H9 (cell line): ENCODE measurements around the gene PHACTR4. TPM values are rescaled to one million over a fixed set of nuclear protein-coding genes. Genes with fewer than 3 reads are reported as not detected.

ENCODE experiments used
- DNase-seq: peaks from one replicate; pipeline ENCODE4 v3.0.0-alpha.2; 2017
- H2AFZ ChIP-seq: one replicate; pipeline ENCODE4 v1.6.1; 2013; ENCODE audit warnings: mild to moderate bottlenecking, low read length, control low read depth, moderate library complexity
- H2AK5ac ChIP-seq: 2 replicates; pipeline ENCODE4 v1.6.1; 2013; ENCODE audit warnings: low read length, control low read depth, mixed read lengths; ENCODE audit not compliant: insufficient read length
- H2BK120ac ChIP-seq: one replicate; pipeline ENCODE4 v1.6.1; 2013; ENCODE audit warnings: low read depth, mild to moderate bottlenecking, low read length, control low read depth, inconsistent platforms; ENCODE audit not compliant: poor library complexity, severe bottlenecking
- H2BK12ac ChIP-seq: 2 replicates; pipeline ENCODE4 v1.6.1; 2013; ENCODE audit warnings: low read length, control low read depth, mixed read lengths, low read depth; ENCODE audit not compliant: insufficient read length
- H2BK15ac ChIP-seq: 2 replicates; pipeline ENCODE4 v1.6.1; 2013; ENCODE audit warnings: low read depth, low read length, control low read depth
- H2BK20ac ChIP-seq: one replicate; pipeline ENCODE4 v1.6.1; 2013; ENCODE audit warnings: low read depth, mild to moderate bottlenecking, low read length, control low read depth, inconsistent platforms; ENCODE audit not compliant: poor library complexity, severe bottlenecking
- H2BK5ac ChIP-seq: 2 replicates; pipeline ENCODE4 v1.6.1; 2013; ENCODE audit warnings: low read length, control low read depth, mixed read lengths; ENCODE audit not compliant: insufficient read length
- H3K14ac ChIP-seq: 2 replicates; pipeline ENCODE4 v1.6.1; 2013; ENCODE audit warnings: low read length, control low read depth; ENCODE audit not compliant: insufficient read depth
- H3K18ac ChIP-seq: 2 replicates; pipeline ENCODE4 v1.6.1; 2013; ENCODE audit warnings: low read depth, mild to moderate bottlenecking, mixed read lengths, low read length, control low read depth; ENCODE audit not compliant: insufficient read length
- H3K23ac ChIP-seq: 2 replicates; pipeline ENCODE4 v1.6.1; 2013; ENCODE audit warnings: low read length, control low read depth, mixed read lengths, low read depth; ENCODE audit not compliant: insufficient read length
- H3K23me2 ChIP-seq: 2 replicates; pipeline ENCODE4 v1.6.1; 2013; ENCODE audit warnings: low read depth, mild to moderate bottlenecking, mixed read lengths, low read length, control low read depth; ENCODE audit not compliant: insufficient read length, poor library complexity, severe bottlenecking
- H3K27ac ChIP-seq: 2 replicates; pipeline ENCODE4 v1.5.1; 2013; ENCODE audit warnings: low read length, control low read depth, mixed read lengths, low read depth; ENCODE audit not compliant: insufficient read length
- H3K27me3 ChIP-seq: 2 replicates; pipeline ENCODE4 v1.6.1; 2013; ENCODE audit warnings: low read length, control low read depth, inconsistent platforms; ENCODE audit not compliant: insufficient read depth
- H3K4ac ChIP-seq: 2 replicates; pipeline ENCODE4 v1.6.1; 2013; ENCODE audit warnings: low read depth, mild to moderate bottlenecking, control low read depth, inconsistent platforms, low read length, moderate library complexity
- H3K4me1 ChIP-seq: 2 replicates; pipeline ENCODE4 v1.6.1; 2013; ENCODE audit warnings: low read length, control low read depth, inconsistent platforms; ENCODE audit not compliant: insufficient read depth
- H3K4me2 ChIP-seq: 2 replicates; pipeline ENCODE4 v1.6.1; 2013; ENCODE audit warnings: low read length, control low read depth, mixed read lengths; ENCODE audit not compliant: insufficient read length, insufficient read depth
- H3K56ac ChIP-seq: 2 replicates; pipeline ENCODE4 v1.6.1; 2013; ENCODE audit warnings: low read depth, mild to moderate bottlenecking, mixed read lengths, low read length, control low read depth; ENCODE audit not compliant: insufficient read length
- H3K79me1 ChIP-seq: 2 replicates; pipeline ENCODE4 v1.6.1; 2013; ENCODE audit warnings: low read depth, mild to moderate bottlenecking, moderate library complexity, low read length, control low read depth, inconsistent platforms; ENCODE audit not compliant: insufficient read depth, poor library complexity, severe bottlenecking
- H3K79me2 ChIP-seq: 2 replicates; pipeline ENCODE4 v1.6.1; 2013; ENCODE audit warnings: low read length, control low read depth, inconsistent platforms; ENCODE audit not compliant: insufficient read depth
- H3K9ac ChIP-seq: 2 replicates; pipeline ENCODE4 v1.6.1; 2013; ENCODE audit warnings: low read length, control low read depth, mixed read lengths; ENCODE audit not compliant: insufficient read length; ENCODE audit errors: extremely low read depth
- H3K9me3 ChIP-seq: one replicate; pipeline ENCODE4 v1.6.1; 2013; ENCODE audit warnings: low read depth, low read length, inconsistent platforms; ENCODE audit not compliant: control insufficient read depth
- H3T11ph ChIP-seq: one replicate; pipeline ENCODE4 v1.6.1; 2013; ENCODE audit warnings: mild to moderate bottlenecking, low read length, control low read depth, inconsistent platforms
- H4K20me1 ChIP-seq: one replicate; pipeline ENCODE4 v1.6.1; 2013; ENCODE audit not compliant: control insufficient read depth, insufficient read length, insufficient read depth
- H4K5ac ChIP-seq: 2 replicates; pipeline ENCODE4 v1.6.1; 2013; ENCODE audit warnings: low read depth, mild to moderate bottlenecking, mixed read lengths, low read length, control low read depth; ENCODE audit not compliant: insufficient read length
- H4K8ac ChIP-seq: replicated peaks from 2 replicates; pipeline ENCODE4 v1.6.1; 2013; ENCODE audit warnings: low read length, control low read depth, mixed read lengths, low read depth; ENCODE audit not compliant: insufficient read length
- H4K91ac ChIP-seq: 2 replicates; pipeline ENCODE4 v1.6.1; 2013; ENCODE audit warnings: low read depth, mild to moderate bottlenecking, moderate library complexity, mixed read lengths, low read length, control low read depth; ENCODE audit not compliant: insufficient read length
- H3K27ac Mint-ChIP-seq, 3 experiments: 2 replicates in 2 of 3; 3 replicates in 1 of 3; pipeline ENCODE4 v1.8.0; 2020 to 2021; ENCODE audit warnings: mixed read lengths in 3 of 3, mild to moderate bottlenecking in 1 of 3, moderate library complexity in 1 of 3
- H3K27me3 Mint-ChIP-seq: 2 replicates; pipeline ENCODE4 v1.8.0; 2021; ENCODE audit warnings: low read depth, mild to moderate bottlenecking, moderate library complexity, mixed read lengths
- H3K36me3 Mint-ChIP-seq, 3 experiments: 2 replicates in 2 of 3; 3 replicates in 1 of 3; pipeline ENCODE4 v1.8.0; 2020 to 2021; ENCODE audit warnings: low read depth in 3 of 3, mixed read lengths in 3 of 3; ENCODE audit not compliant: insufficient read depth in 1 of 3
- H3K4me1 Mint-ChIP-seq, 2 experiments: 2 replicates each; pipeline ENCODE4 v1.8.0; 2020; ENCODE audit warnings: mixed read lengths in 2 of 2
- H3K4me3 Mint-ChIP-seq, 2 experiments: 2 replicates in 1 of 2; 3 replicates in 1 of 2; pipeline ENCODE4 v1.8.0; 2020 to 2021; ENCODE audit warnings: mild to moderate bottlenecking in 2 of 2, mixed read lengths in 2 of 2, moderate library complexity in 1 of 2
- H3K9me3 Mint-ChIP-seq, 2 experiments: 2 replicates in 1 of 2; 3 replicates in 1 of 2; pipeline ENCODE4 v1.8.0; 2020; ENCODE audit warnings: mild to moderate bottlenecking in 2 of 2, mixed read lengths in 2 of 2, moderate library complexity in 1 of 2
- CTCF ChIP-seq: fragments of 200-600 bp; sonication (generic); conservative IDR thresholded peaks from 3 replicates; pipeline ENCODE4 v1.8.0; 2021; ENCODE audit warnings: antibody characterized with exemption, mild to moderate bottlenecking
- WGBS: extraction: QIAGEN DNeasy Blood & Tissue Kit; methylation state at CpG from one replicate; pipeline ENCODE4 v1.1.7; 2013; ENCODE audit warnings: missing lambda C conversion rate, low lambda C conversion rate, mixed read lengths; ENCODE audit not compliant: insufficient read length; ENCODE audit errors: extremely low coverage; 5-methylcytosine and 5-hydroxymethylcytosine counted together
- total RNA-seq: library from RNA; stranded (reverse); gene quantifications from 2 replicates; pipeline ENCODE4 v1.2.1, GENCODE V29; 2021

PHACTR4 gene
- total RNA-seq, 1 experiment from 2014 or later: 54.0 TPM

GRCh38 chr1:28505406-28506187, 136.1 kb downstream of the PHACTR4 start, which contains the start of gene RCC1:
Gene RCC1 (plus strand): TSS chr1:28506043. CDS start chr1:28529867, 23,824 bp downstream.
- H3K14ac ChIP-seq: peak within 1 kb of the TSS; percentile 86
- H2BK12ac ChIP-seq: no peak within 1 kb of the TSS
- H4K20me1 ChIP-seq: peaks cover 3% of the 10 kb centered on the region
- H4K8ac ChIP-seq: no peak within 1 kb of the TSS
- H3K9me3 ChIP-seq: no peaks in the 10 kb centered on the region
- H3T11ph ChIP-seq: no peak within 1 kb of the TSS
- TF ChIP-seq CTCF: no peak
- no CpG with 5 or more reads among the region's 41 CpGs for WGBS
- Mint-ChIP-seq H3K36me3 (peaks cover 48 to 52% (median 49%) of the 10 kb centered on the region in 3 experiments), H3K9me3 (peaks cover 7 to 8% of the 10 kb centered on the region in 2 experiments), H3K27ac (peak within 1 kb of the TSS; percentile 99), H3K27me3 (peaks cover 37% of the 10 kb centered on the region), H3K4me3 (peak within 1 kb of the TSS; percentile 97), H3K4me1 (peaks cover 18 to 34% of the 10 kb centered on the region in 2 experiments)
- no peak within 1 kb of the TSS for H2AK5ac ChIP-seq
- no peaks in the 10 kb centered on the region for H3K79me1 ChIP-seq
- peak within 1 kb of the TSS; percentile 2 for H2BK5ac ChIP-seq
- H3K27ac ChIP-seq: peak within 1 kb of the TSS; percentile 89
- no peak within 1 kb of the TSS; the same call in 1 of the 2 replicates for H3K4ac ChIP-seq
- peak within 1 kb of the TSS; percentile 90 for H3K18ac ChIP-seq
- H4K91ac ChIP-seq: no peak within 1 kb of the TSS
- no peak within 1 kb of the TSS for H2BK15ac ChIP-seq
- H3K4me2 ChIP-seq: peak within 1 kb of the TSS; percentile 65
- H3K23me2 ChIP-seq: peaks cover 4% of the 10 kb centered on the region
- no peak within 1 kb of the TSS for H4K5ac ChIP-seq
- H2BK20ac ChIP-seq: no peak within 1 kb of the TSS
- 0 out of 2 replicates have a peak, but pooled peaks cover 2% of the 10 kb centered on the region for H3K79me2 ChIP-seq
- H3K9ac ChIP-seq: peak within 1 kb of the TSS; percentile 99
- peaks cover 2% of the 10 kb centered on the region; the same call in 1 of the 2 replicates for H3K4me1 ChIP-seq
- H3K56ac ChIP-seq: peak within 1 kb of the TSS; percentile 67
- H3K23ac ChIP-seq: no peak within 1 kb of the TSS
- DNase-seq: peak; percentile 97
- no peaks in the 10 kb centered on the region for H3K27me3 ChIP-seq
- H2BK120ac ChIP-seq: no peak within 1 kb of the TSS
- H2AFZ ChIP-seq: no peak within 1 kb of the TSS
